Mesangial cell (primary cell): Measurements from ENCODE around the gene SPINK5. TPM values are rescaled to one million over a fixed set of nuclear protein-coding genes. Genes with fewer than 3 reads are reported as not detected.

ENCODE experiments used
- total RNA-seq: library from RNA; depleted of rRNA; stranded (reverse); fragments of >200 nt; gene quantifications from 2 replicates; pipeline ENCODE4 v1.2.3, GENCODE V29; 2015

Gene SPINK5
- not detected in 2 replicates for total RNA-seq

GRCh38 chr5:148063861-148064260, at the start of gene SPINK5:
SPINK5 (plus strand) TSS chr5:148063980; CDS start chr5:148064045, 65 bp downstream.

DNA sequence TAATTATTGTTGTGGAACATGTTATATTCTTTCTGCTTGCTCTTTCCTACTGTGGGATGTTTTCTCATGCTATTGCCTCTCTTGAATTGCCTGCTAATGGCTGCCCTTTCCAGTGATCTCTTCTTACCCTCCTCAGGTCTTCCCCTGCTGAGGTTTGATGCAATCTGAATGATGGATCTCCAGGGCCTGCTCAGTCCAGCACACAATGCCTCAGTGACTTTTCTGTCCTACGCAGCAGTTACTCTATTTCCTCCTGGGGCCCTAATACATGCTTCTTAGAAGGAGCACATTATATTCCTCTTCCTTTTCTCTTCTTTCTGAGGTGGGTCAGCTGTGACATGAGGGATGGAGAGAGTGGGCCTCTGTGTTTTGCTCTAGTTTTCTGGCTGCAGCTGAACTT, 104.5 kb downstream of the SPINK5 start, which contains the start of gene SPINK14:
SPINK14 (plus strand) TSS at position 301 of the 400 bp plus-strand sequence. CDS start 1,187 bp downstream, outside the sequence.

Other genes starting within 250 kb of the SPINK5 start
- not detected in 2 replicates for gene SPINK1, start 232.3 kb upstream of the SPINK5 start, total RNA-seq
- not detected in 2 replicates for gene SCGB3A2, start 185.3 kb upstream of the SPINK5 start, total RNA-seq
- 0.63 and 1.1 TPM in 2 replicates for gene C5orf46, start 157.4 kb upstream of the SPINK5 start, total RNA-seq
- not detected in 2 replicates for gene SPINK14, start 104.6 kb downstream of the SPINK5 start, total RNA-seq
- not detected in 2 replicates for gene SPINK6, start 139.1 kb downstream of the SPINK5 start, total RNA-seq
- not detected in 2 replicates for gene MARCOL, start 174.5 kb downstream of the SPINK5 start, total RNA-seq
- gene SPINK13, start 204.8 kb downstream of the SPINK5 start, total RNA-seq = 0.25 TPM in 1 of 2 replicates, not detected in the other
- gene SPINK7, start 248.4 kb downstream of the SPINK5 start, total RNA-seq = not detected in 2 replicates